ENCODE results near the gene DNAJC1. TPM values are rescaled to one million over a fixed set of nuclear protein-coding genes. Genes with fewer than 3 reads are reported as not detected.
A peak's percentile ranks its signal among the peaks of the same experiment; 100 is the strongest.

Gene DNAJC1
- total RNA-seq, 1 experiment from 2014 or later: 57.8 TPM

DNA sequence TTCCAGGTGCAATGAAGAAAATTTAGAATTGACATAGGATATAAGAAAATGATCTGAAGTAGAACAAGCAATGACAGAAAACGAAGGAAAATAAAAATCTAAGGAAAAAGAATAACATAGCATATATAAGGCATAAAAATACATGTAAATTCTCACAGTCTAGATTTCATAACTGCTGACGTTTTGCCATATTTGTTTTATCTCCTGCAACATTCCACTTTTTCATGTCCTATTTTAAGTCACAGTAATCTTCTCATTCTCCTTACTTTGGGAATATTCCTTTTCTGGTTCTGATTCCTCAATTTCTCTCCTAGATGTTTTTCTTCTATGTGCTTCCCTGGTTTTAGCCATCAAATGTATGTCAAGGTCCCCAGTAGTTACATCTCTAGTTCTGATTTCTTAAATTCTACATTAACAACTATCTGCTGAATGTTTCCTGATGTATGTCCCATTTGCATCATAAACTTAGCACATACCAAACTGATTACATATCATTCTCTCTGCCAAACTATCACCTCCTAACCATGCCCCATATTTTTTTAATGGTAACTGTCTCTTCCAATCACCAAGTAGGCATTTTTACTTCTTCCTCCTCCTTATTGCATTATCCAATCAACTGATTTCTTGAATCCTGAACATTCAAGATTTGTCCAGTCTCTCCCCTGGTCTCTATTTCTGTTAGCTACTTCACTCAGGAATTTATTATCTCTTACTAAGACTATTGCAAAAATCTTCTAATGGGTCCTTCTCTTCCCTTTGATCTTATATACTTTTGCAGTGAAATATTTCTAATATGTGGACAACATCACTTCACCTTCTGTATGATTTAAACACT lies 171.3 kb downstream of the DNAJC1 start:
- H3K4me3 Mint-ChIP-seq (ENCODE audit: unreplicated experiment): no peak overlapping the region
- CTCF ChIA-PET: interaction anchor here (0.6 to 0.7 kb wide), 2 partner anchors 20 to 34 kb away, joined by 3 read pairs; no protein-coding TSS in a partner anchor
- H3K9me3 Mint-ChIP-seq (ENCODE audit: unreplicated experiment): peaks cover 23% of the 10 kb centered on the region
- H3K27me3 Mint-ChIP-seq (ENCODE audit: insufficient read depth, unreplicated experiment): no peaks in the 10 kb centered on the region
- POLR2A ChIA-PET: no interaction called here
- peak overlapping the region; percentile 1 for H3K27ac Mint-ChIP-seq (ENCODE audit: low read depth, unreplicated experiment)
- H3K36me3 Mint-ChIP-seq (ENCODE audit: insufficient read depth, unreplicated experiment): no peaks in the 10 kb centered on the region
- intact Hi-C loops (cut with micrococcal nuclease): no loop called here
- no peak for TF ChIP-seq CTCF (IDR thresholded peaks at IDR 0.05; ENCODE audit: unreplicated experiment)
- DNase-seq (ENCODE audit: unreplicated experiment): no peak
- BruUV-seq (replicated peaks): TSS peak; percentile 41
- H3K4me1 Mint-ChIP-seq (ENCODE audit: insufficient read depth, unreplicated experiment): peaks cover 9% of the 10 kb centered on the region

DNA sequence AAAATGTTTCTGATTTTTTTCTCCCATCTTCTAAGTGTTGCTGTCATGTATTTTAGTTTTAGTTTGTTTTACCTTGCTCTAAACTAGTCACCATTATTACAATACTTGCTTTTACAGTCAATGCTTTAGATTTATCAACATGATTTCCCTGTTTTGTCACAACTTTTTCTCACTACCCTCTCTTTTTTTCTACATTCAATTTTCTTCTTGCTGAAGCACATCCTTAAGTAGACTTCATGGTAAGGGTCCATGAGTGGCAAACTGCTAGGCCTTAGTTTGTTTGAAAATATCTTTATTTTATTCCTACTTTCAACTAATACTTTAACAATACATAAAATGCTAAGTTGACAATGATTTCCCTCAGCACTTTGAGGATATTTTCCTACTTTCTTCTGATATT lies 173.5 kb downstream of the DNAJC1 start:
- Mint-ChIP-seq H3K36me3 (ENCODE audit: insufficient read depth, unreplicated experiment) (no peaks in the 10 kb centered on the region), H3K4me1 (ENCODE audit: insufficient read depth, unreplicated experiment) (peaks cover 9% of the 10 kb centered on the region), H3K27me3 (ENCODE audit: insufficient read depth, unreplicated experiment) (no peaks in the 10 kb centered on the region), H3K4me3 (ENCODE audit: unreplicated experiment) (no peak overlapping the region), H3K9me3 (ENCODE audit: unreplicated experiment) (peaks cover 23% of the 10 kb centered on the region), H3K27ac (ENCODE audit: low read depth, unreplicated experiment) (no peak overlapping the region)
- CTCF ChIA-PET: no interaction called here
- POLR2A ChIA-PET: no interaction called here
- no peak for DNase-seq (ENCODE audit: unreplicated experiment)
- intact Hi-C loops (cut with micrococcal nuclease): no loop called here
- BruUV-seq (replicated peaks): no TSS peak
- TF ChIP-seq CTCF (IDR thresholded peaks at IDR 0.05; ENCODE audit: unreplicated experiment): no peak

DNA sequence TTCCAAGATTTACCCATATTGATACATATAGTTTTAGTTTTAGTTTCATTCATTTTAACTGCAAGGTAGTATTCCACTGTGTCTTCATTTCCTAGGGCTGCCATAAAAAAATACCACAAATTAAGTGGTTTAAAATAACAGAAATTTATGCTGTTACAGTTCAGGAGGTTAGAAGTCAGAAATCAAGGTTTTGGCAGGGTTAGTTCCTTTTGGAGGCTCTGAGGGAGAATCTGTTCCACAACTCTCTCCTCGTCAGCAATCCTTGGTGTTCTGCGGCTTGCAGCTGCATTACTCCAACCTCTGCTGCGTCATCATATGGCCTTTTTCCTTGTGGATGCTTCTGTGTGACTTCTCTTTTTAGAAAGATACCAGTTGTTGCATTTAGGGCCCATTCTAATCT lies 176.2 kb downstream of the DNAJC1 start:
- Mint-ChIP-seq H3K27ac (ENCODE audit: low read depth, unreplicated experiment) (no peak overlapping the region), H3K36me3 (ENCODE audit: insufficient read depth, unreplicated experiment) (no peaks in the 10 kb centered on the region), H3K4me3 (ENCODE audit: unreplicated experiment) (no peak overlapping the region), H3K4me1 (ENCODE audit: insufficient read depth, unreplicated experiment) (peaks cover 5% of the 10 kb centered on the region), H3K9me3 (ENCODE audit: unreplicated experiment) (peaks cover 24% of the 10 kb centered on the region), H3K27me3 (ENCODE audit: insufficient read depth, unreplicated experiment) (no peaks in the 10 kb centered on the region)
- CTCF ChIA-PET: no interaction called here
- intact Hi-C loops (cut with micrococcal nuclease): no loop called here
- POLR2A ChIA-PET: no interaction called here
- no peak for TF ChIP-seq CTCF (IDR thresholded peaks at IDR 0.05; ENCODE audit: unreplicated experiment)
- no TSS peak for BruUV-seq (replicated peaks)
- DNase-seq (ENCODE audit: unreplicated experiment): no peak

- Mint-ChIP-seq H3K9me3 (ENCODE audit: unreplicated experiment) (peaks cover 24% of the 10 kb centered on the region), H3K36me3 (ENCODE audit: insufficient read depth, unreplicated experiment) (no peaks in the 10 kb centered on the region), H3K4me1 (ENCODE audit: insufficient read depth, unreplicated experiment) (no peaks in the 10 kb centered on the region), H3K27me3 (ENCODE audit: insufficient read depth, unreplicated experiment) (no peaks in the 10 kb centered on the region), H3K4me3 (ENCODE audit: unreplicated experiment) (no peak overlapping the region), H3K27ac (ENCODE audit: low read depth, unreplicated experiment) (no peak overlapping the region)
- no TSS peak for BruUV-seq (replicated peaks)
- no peak for DNase-seq (ENCODE audit: unreplicated experiment)
- intact Hi-C loops (cut with micrococcal nuclease): no loop called here
- ChIA-PET POLR2A (interaction anchor here (0.6 kb wide), 1 partner anchor 39 kb away, joined by 6 read pairs; no protein-coding TSS in a partner anchor), CTCF (no interaction called here)
- TF ChIP-seq CTCF (IDR thresholded peaks at IDR 0.05; ENCODE audit: unreplicated experiment): no peak
Measured at GRCh38 chr10:21826725-21827124, 176.8 kb downstream of the DNAJC1 start.

All from MCF 10A (cell line).